ACC112 (cell line): Measurements from ENCODE around the gene MYH13.

Experiments used
- H2AFZ ChIP-seq: fragments of 200-600 bp; sonication (generic); one replicate; pipeline ENCODE4 v1.6.0; 2017; ENCODE audit warnings: antibody characterized with exemption, low read length; ENCODE audit not compliant: unreplicated experiment
- H3K27ac ChIP-seq: fragments of 200-600 bp; sonication (generic); 2 replicates; pipeline ENCODE4 v1.5.1; 2014; ENCODE audit warnings: low read depth, mild to moderate bottlenecking, antibody characterized with exemption, low read length, moderate library complexity
- H3K27me3 ChIP-seq: fragments of 200-600 bp; sonication (generic); 2 replicates; pipeline ENCODE4 v1.6.1; 2014; ENCODE audit warnings: mild to moderate bottlenecking, antibody characterized with exemption, low read length, moderate library complexity, mixed read lengths; ENCODE audit not compliant: insufficient read depth
- H3K36me3 ChIP-seq: fragments of 200-600 bp; sonication (generic); 2 replicates; pipeline ENCODE4 v1.6.1; 2016; ENCODE audit warnings: mild to moderate bottlenecking, antibody characterized with exemption, low read length, moderate library complexity, mixed read lengths; ENCODE audit not compliant: insufficient read depth
- H3K4me1 ChIP-seq: fragments of 200-600 bp; sonication (generic); one replicate; pipeline ENCODE4 v1.6.1; 2016; ENCODE audit warnings: low read length, mixed read lengths; ENCODE audit not compliant: insufficient read depth, unreplicated experiment, control insufficient read depth
- H3K4me3 ChIP-seq: fragments of 200-600 bp; sonication (generic); 2 replicates; pipeline ENCODE4 v1.5.1; 2014; ENCODE audit warnings: mild to moderate bottlenecking, low read depth, low read length
- H3K79me2 ChIP-seq: fragments of 200-600 bp; sonication (generic); one replicate; pipeline ENCODE4 v1.6.0; 2016; ENCODE audit warnings: low read length; ENCODE audit not compliant: control insufficient read depth, unreplicated experiment, insufficient read depth

MYH13 gene

GRCh38 chr17:10251212-10251948, 121.4 kb downstream of the MYH13 start:
- no peaks in the 10 kb centered on the region for H3K36me3 ChIP-seq
- no peak overlapping the region for H3K27ac ChIP-seq

More at GRCh38 chr17:10251212-10251948, 121.4 kb downstream of the MYH13 start:
- H3K79me2 ChIP-seq, result no peaks in the 10 kb centered on the region
- H2AFZ ChIP-seq, result no peak overlapping the region
- no peaks in the 10 kb centered on the region for H3K27me3 ChIP-seq
- H3K4me3 ChIP-seq, result no peak overlapping the region
- no peaks in the 10 kb centered on the region for H3K4me1 ChIP-seq
